Esophagus squamous epithelium (tissue), 5 donors: Measurements from ENCODE around the gene SRSF5. TPM values are rescaled to one million over a fixed set of nuclear protein-coding genes. Genes with fewer than 3 reads are reported as not detected.
"Not testable (repeated sequence)": the region's sequence is repeated elsewhere in the genome, so short reads cannot be mapped to it uniquely, and the experiment has no call there.

Experiments
- DNase-seq: peaks from one replicate; lab custom pipeline; 2025; lab: John Stamatoyannopoulos, UW
- H3K27ac ChIP-seq, 4 donors: fragments of 200-600 bp; sonication (generic); one replicate each; pipeline ENCODE4 v1.5.1; 2016 to 2019; ENCODE audit warnings: mild to moderate bottlenecking in 1 of 4
- H3K27me3 ChIP-seq, 4 donors: fragments of 200-600 bp; sonication (generic); 1 replicate in 3 of 4; 2 replicates in 1 of 4; pipeline versions ENCODE4 v1.5.1 to v1.6.0; 2017 to 2021; ENCODE audit warnings: antibody characterized with exemption in 1 of 4
- H3K36me3 ChIP-seq, 3 donors: fragments of 200-600 bp; sonication (generic); one replicate each; pipeline ENCODE4 v1.5.1; 2016 to 2019
- H3K4me1 ChIP-seq, 3 donors: fragments of 200-600 bp; sonication (generic); one replicate each; pipeline ENCODE4 v1.5.1; 2017 to 2019
- H3K4me3 ChIP-seq, 4 donors: fragments of 200-600 bp; sonication (generic); 1 replicate in 3 of 4; 2 replicates in 1 of 4; pipeline ENCODE4 v1.5.1; 2016 to 2019; ENCODE audit warnings: mild to moderate bottlenecking in 2 of 4, moderate library complexity in 1 of 4
- H3K9me3 ChIP-seq, 3 donors: fragments of 200-600 bp; sonication (generic); one replicate each; pipeline ENCODE4 v1.5.1; 2016 to 2019
- CTCF ChIP-seq, 6 experiments: fragments of 450-650 bp in 4 of 6; fragments of 200-600 bp in 2 of 6; sonication (generic) in 2 of 6; IDR thresholded peaks; one replicate each; pipeline ENCODE4 v1.5.1; 2016 to 2019; ENCODE audit warnings: antibody characterized with exemption in 6 of 6, mild to moderate bottlenecking in 4 of 6, moderate library complexity in 4 of 6
- POLR2A ChIP-seq, 4 donors: fragments of 450-650 bp; IDR thresholded peaks; one replicate each; pipeline ENCODE4 v1.6.1; 2017; ENCODE audit warnings: antibody characterized with exemption in 4 of 4, mild to moderate bottlenecking in 4 of 4, moderate library complexity in 3 of 4
- WGBS, 2 donors: methylation state at CpG; one replicate each; pipeline ENCODE4 v1.1.5; 2018; 5-methylcytosine and 5-hydroxymethylcytosine counted together
- intact Hi-C: fragments of 100-400 bp; cut with DNase I; formaldehyde crosslinking; loops from one replicate; pipeline ENCODE4 v1.15.0; 2022
- total RNA-seq, 4 donors: library from RNA; depleted of rRNA; stranded (reverse); fragments of >200 nt; gene quantifications; one replicate each; pipeline ENCODE4 v1.1.0, GENCODE V29; 2016
- donor health status: DM: yes; HTN: yes; CAD: no.

SRSF5 gene
- 100 to 1,000 TPM in 3 of 4 donors, 10 to 100 TPM in 1; 94.3 to 382 (median 173) TPM for total RNA-seq

- Histone ChIP-seq H3K4me1 (peaks cover 19 to 49% (median 31%) of the 10 kb centered on the region in 3 donors), H3K4me3 (peak within 1 kb of the TSS; percentile 78 to 96 (median 83)), H3K36me3 (peaks cover 27 to 40% (median 28%) of the 10 kb centered on the region in 3 donors), H3K27me3 (no peaks in the 10 kb centered on the region), H3K9me3 (no peaks in the 10 kb centered on the region), H3K27ac (peak within 1 kb of the TSS; percentile 98 to 100 (median 100))
- intact Hi-C loops = no loop called here
- TF ChIP-seq POLR2A (IDR thresholded peaks at IDR 0.05) (peak in 3 of 4 donors; percentile 96 to 98 (median 97)), CTCF (IDR thresholded peaks at IDR 0.05) (no peak)
- WGBS, 2 donors = 0% methylated on average over 3 to 11 of the region's 31 CpGs
- DNase-seq = peak; percentile 81
These were observed at the start of gene SRSF5 for GRCh38 chr14:69766984-69767368. SRSF5 (plus strand) TSS chr14:69767142; CDS start chr14:69768157, 1,015 bp downstream.

GRCh38 chr14:69718614-69719013 is 48.3 kb upstream of the SRSF5 start:
- H3K9me3 ChIP-seq, H3K27me3 ChIP-seq, intact Hi-C loops, DNase-seq, H3K4me3 ChIP-seq, H3K36me3 ChIP-seq: not testable (repeated sequence)
- Histone ChIP-seq H3K4me1 (peaks cover 42 to 68% (median 58%) of the 10 kb centered on the region in 3 donors), H3K27ac (peak overlapping the region in 3 of 4 donors; percentile 14 to 73 (median 68))
- WGBS, 2 donors = 81 to 86% methylated on average over 2 of the region's 2 CpGs

GRCh38 chr14:69719501-69719951 is 47.4 kb upstream of the SRSF5 start:
- 9 to 26% methylated on average over 5 to 7 of the region's 7 CpGs for WGBS, 2 donors
- DNase-seq = no peak
- intact Hi-C loops = no loop called here

GRCh38 chr14:69720912-69721311 is 46.0 kb upstream of the SRSF5 start:
- WGBS, 2 donors = 66 to 79% methylated on average over 2 to 4 of the region's 4 CpGs

More at GRCh38 chr14:69719501-69719951, 47.4 kb upstream of the SRSF5 start:
- H3K4me3 ChIP-seq = no peak overlapping the region
- TF ChIP-seq POLR2A (IDR thresholded peaks at IDR 0.05) (no peak), CTCF (IDR thresholded peaks at IDR 0.05) (no peak)
- no peaks in the 10 kb centered on the region for H3K9me3 ChIP-seq
- no peaks in the 10 kb centered on the region for H3K27me3 ChIP-seq
- peak overlapping the region in 3 of 4 donors; percentile 36 to 73 (median 68) for H3K27ac ChIP-seq
- no peaks in the 10 kb centered on the region for H3K36me3 ChIP-seq
- peaks cover 37 to 58% (median 49%) of the 10 kb centered on the region in 3 donors for H3K4me1 ChIP-seq

GRCh38 chr14:69726761-69727511 is 40.0 kb upstream of the SRSF5 start:
- WGBS, 2 donors = 5 to 9% methylated on average over 4 to 18 of the region's 51 CpGs
- intact Hi-C loops = no loop called here
- peak; percentile 27 for DNase-seq

More at GRCh38 chr14:69720912-69721311, 46.0 kb upstream of the SRSF5 start:
- no peak overlapping the region for H3K27ac ChIP-seq
- H3K4me1 ChIP-seq = peaks cover 25 to 45% (median 37%) of the 10 kb centered on the region in 3 donors
- H3K36me3 ChIP-seq = no peaks in the 10 kb centered on the region
- no peaks in the 10 kb centered on the region for H3K27me3 ChIP-seq
- intact Hi-C loops = no loop called here
- TF ChIP-seq POLR2A (IDR thresholded peaks at IDR 0.05) = no peak
- TF ChIP-seq CTCF (IDR thresholded peaks at IDR 0.05) = no peak
- no peaks in the 10 kb centered on the region for H3K9me3 ChIP-seq
- H3K4me3 ChIP-seq = no peak overlapping the region
- no peak for DNase-seq

More at GRCh38 chr14:69726761-69727511, 40.0 kb upstream of the SRSF5 start:
- peak overlapping the region; percentile 56 to 78 (median 64) for H3K27ac ChIP-seq
- peaks cover 16 to 29% (median 18%) of the 10 kb centered on the region in 3 donors for H3K4me1 ChIP-seq
- peak overlapping the region; percentile 26 to 70 (median 45) for H3K4me3 ChIP-seq
- H3K27me3 ChIP-seq = no peaks in the 10 kb centered on the region
- H3K36me3 ChIP-seq = no peaks in the 10 kb centered on the region
- no peaks in the 10 kb centered on the region for H3K9me3 ChIP-seq
- TF ChIP-seq POLR2A (IDR thresholded peaks at IDR 0.05) (no peak), CTCF (IDR thresholded peaks at IDR 0.05) (peak; percentile 94 to 99 (median 97))
